Measurements from ENCODE around the gene SMAD3. TPM values are rescaled to one million over a fixed set of nuclear protein-coding genes. Genes with fewer than 3 reads are reported as not detected.

Gene SMAD3
- total and polyA plus RNA-seq, 10 of the 15 experiments (the other 5 are each of a cell fraction or from before 2014, with no cell fraction given) = 5.6 to 43.2 (median 16.0) TPM

- ATAC-seq (no peak), FAIRE-seq (no peak), DNase-seq (ENCODE audit: low read depth, low spot score) (no peak)
- POLR2A ChIA-PET = no interaction called here
- H3K4me1 ChIP-seq (ENCODE audit: control insufficient read depth, insufficient read depth, low read length) = peaks cover 9% of the 10 kb centered on the region
- TF ChIP-seq POLR2AphosphoS5 (IDR thresholded peaks at IDR 0.05; ENCODE audit: low read length) (peak; percentile 13; the same call in 1 of the 2 replicates), POLR2A (IDR thresholded peaks at IDR 0.05; ENCODE audit: low read depth, low read length) (peak; percentile 30), HDAC2 (IDR thresholded peaks at IDR 0.05) (no peak)
- no TSS peak for BruUV-seq (replicated peaks)
- no peaks in the 10 kb centered on the region; the same call in 2 of the 3 replicates for H3K9me3 ChIP-seq (replicated peaks; ENCODE audit: control insufficient read depth, insufficient read depth, low read length)
- no peak overlapping the region for H3K9ac ChIP-seq (ENCODE audit: control insufficient read depth, insufficient read depth, low read length)
- H4K20me1 ChIP-seq (ENCODE audit: control insufficient read depth, insufficient read depth) = no peaks in the 10 kb centered on the region
- H2AFZ ChIP-seq (ENCODE audit: control insufficient read depth, low read depth, low read length) = no peak overlapping the region
- SMC1A ChIA-PET (ENCODE audit: uncharacterized antibody, unreplicated experiment) = interaction anchor here (1.0 kb wide), 1 partner anchor 109 kb away, joined by 3 read pairs; no protein-coding TSS in a partner anchor
- H3K27me3 ChIP-seq (replicated peaks in 1 of 2; ENCODE audit: control insufficient read depth in 2 of 2, insufficient read depth in 2 of 2, low read length in 1 of 2) = no peaks in the 10 kb centered on the region
- H3K79me2 ChIP-seq (ENCODE audit: control insufficient read depth, insufficient read depth, low read length) = no peaks in the 10 kb centered on the region
- in situ Hi-C loops (cut with MboI) = no loop called here
- peaks cover 6 to 11% of the 10 kb centered on the region in 2 experiments; a peak in 1 of 4 replicates for H3K36me3 ChIP-seq (ENCODE audit: control insufficient read depth in 2 of 2, insufficient read depth in 2 of 2, low read length in 1 of 2)
- no peak overlapping the region for H3K4me3 ChIP-seq
- no peak overlapping the region for H3K4me2 ChIP-seq (ENCODE audit: control insufficient read depth, insufficient read depth)
- RAD21 ChIA-PET (ENCODE audit: unreplicated experiment) = no interaction called here
- H3K27ac ChIP-seq (ENCODE audit: control insufficient read depth, insufficient read depth) = no peak overlapping the region
- 97% methylated on average over 3 of the region's 3 CpGs for whole genome bisulfite sequencing (ENCODE audit: insufficient coverage, insufficient replicate concordance, low lambda C conversion rate, missing lambda C conversion rate)
- CTCF ChIA-PET = no interaction called here
- intact Hi-C loops (cut with micrococcal nuclease; ENCODE audit: unreplicated experiment) = loop anchor here (5.0 kb wide), 1 partner anchor 243 kb away; no protein-coding TSS in a partner anchor
These were observed 129.9 kb downstream of the SMAD3 start for GRCh38 chr15:67195305-67195704.

- ChIA-PET SMC1A (ENCODE audit: uncharacterized antibody, unreplicated experiment) (interaction anchor here (0.6 kb wide), 1 partner anchor 62 kb away, joined by 3 read pairs; no protein-coding TSS in a partner anchor), CTCF (interaction anchor here (0.6 kb wide), 1 partner anchor 77 kb away, joined by 4 read pairs; no protein-coding TSS in a partner anchor), POLR2A (no interaction called here), RAD21 (ENCODE audit: unreplicated experiment) (no interaction called here)
- no peaks in the 10 kb centered on the region; the same call in 2 of the 3 replicates for H3K9me3 ChIP-seq (replicated peaks; ENCODE audit: control insufficient read depth, insufficient read depth, low read length)
- H3K27ac ChIP-seq (ENCODE audit: control insufficient read depth, insufficient read depth) = no peak overlapping the region
- H2AFZ ChIP-seq (ENCODE audit: control insufficient read depth, low read depth, low read length) = no peak overlapping the region
- WGBS (ENCODE audit: insufficient coverage, insufficient replicate concordance, low lambda C conversion rate, missing lambda C conversion rate) = 100% methylated on average over 6 of the region's 6 CpGs
- intact Hi-C loops (cut with micrococcal nuclease; ENCODE audit: unreplicated experiment) (loop anchor here (5.0 kb wide), 1 partner anchor 244 kb away; no protein-coding TSS in a partner anchor), in situ Hi-C loops (cut with MboI) (no loop called here)
- H3K4me3 ChIP-seq = no peak overlapping the region
- H3K4me1 ChIP-seq (ENCODE audit: control insufficient read depth, insufficient read depth, low read length) = peaks cover 9% of the 10 kb centered on the region
- no peak overlapping the region for H3K9ac ChIP-seq (ENCODE audit: control insufficient read depth, insufficient read depth, low read length)
- TF ChIP-seq SMAD5 (IDR thresholded peaks at IDR 0.05; ENCODE audit: low read depth) (no peak), ZSCAN29 (IDR thresholded peaks at IDR 0.05) (no peak), POLR2A (IDR thresholded peaks at IDR 0.05; ENCODE audit: low read depth, low read length) (peak; percentile 28; the same call in 1 of the 2 replicates), CREM (IDR thresholded peaks at IDR 0.05; ENCODE audit: low read depth) (no peak), E2F8 (IDR thresholded peaks at IDR 0.05; ENCODE audit: low read depth, partially characterized antibody) (no peak), IRF4 (IDR thresholded peaks at IDR 0.05; ENCODE audit: low read depth, low read length) (no peak), NKRF (conservative IDR thresholded peaks at IDR 0.05) (no peak), CBX5 (IDR thresholded peaks at IDR 0.05; ENCODE audit: low read depth) (no peak)
- H3K36me3 ChIP-seq (ENCODE audit: control insufficient read depth in 2 of 2, insufficient read depth in 2 of 2, low read length in 1 of 2) = peaks cover 4 to 11% of the 10 kb centered on the region in 2 experiments; a peak in 2 of 4 replicates
- DNase-seq (ENCODE audit: low read depth, low spot score) (no peak), FAIRE-seq (no peak), ATAC-seq (no peak)
- H3K79me2 ChIP-seq (ENCODE audit: control insufficient read depth, insufficient read depth, low read length) = no peaks in the 10 kb centered on the region
- no peaks in the 10 kb centered on the region for H3K27me3 ChIP-seq (replicated peaks in 1 of 2; ENCODE audit: control insufficient read depth in 2 of 2, insufficient read depth in 2 of 2, low read length in 1 of 2)
- no TSS peak for BruUV-seq (replicated peaks)
- no peaks in the 10 kb centered on the region for H4K20me1 ChIP-seq (ENCODE audit: control insufficient read depth, insufficient read depth)
- H3K4me2 ChIP-seq (ENCODE audit: control insufficient read depth, insufficient read depth) = no peak overlapping the region
These were observed 130.8 kb downstream of the SMAD3 start for GRCh38 chr15:67196222-67196621.
